Activated CD8-positive, alpha-beta memory T cell treated with anti-CD3 and anti-CD28 coated beads, Interleukin-2, amount 50 U/mL, for 1 hour (primary cell): ENCODE measurements around the gene OTOP3.

Experiments
- DNase-seq: peaks from one replicate; pipeline ENCODE4 v3.0.0-alpha.2; 2020; ENCODE audit errors: extremely low read depth

OTOP3 gene

DNA sequence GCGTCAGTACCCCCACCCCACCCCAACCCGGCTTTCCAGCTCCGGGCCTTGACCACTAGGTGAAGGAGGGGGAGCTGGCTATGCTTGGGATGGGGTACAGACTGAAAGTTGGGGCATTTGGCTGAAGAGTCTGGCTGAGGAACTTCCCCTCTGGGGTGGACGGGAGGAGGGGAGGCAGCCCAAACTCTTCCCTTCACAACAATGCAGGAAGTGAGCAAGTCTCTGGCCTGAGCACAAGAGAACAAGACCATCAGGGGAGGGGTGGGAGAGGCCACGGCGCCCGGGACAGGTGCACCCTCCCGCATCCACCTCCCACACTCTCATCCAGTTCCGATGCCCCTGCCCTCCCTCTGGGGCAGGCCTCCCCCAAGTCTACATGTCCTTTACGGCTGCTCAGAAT is 18.3 kb upstream of the OTOP3 start:
- DNase-seq, result no peak

DNA sequence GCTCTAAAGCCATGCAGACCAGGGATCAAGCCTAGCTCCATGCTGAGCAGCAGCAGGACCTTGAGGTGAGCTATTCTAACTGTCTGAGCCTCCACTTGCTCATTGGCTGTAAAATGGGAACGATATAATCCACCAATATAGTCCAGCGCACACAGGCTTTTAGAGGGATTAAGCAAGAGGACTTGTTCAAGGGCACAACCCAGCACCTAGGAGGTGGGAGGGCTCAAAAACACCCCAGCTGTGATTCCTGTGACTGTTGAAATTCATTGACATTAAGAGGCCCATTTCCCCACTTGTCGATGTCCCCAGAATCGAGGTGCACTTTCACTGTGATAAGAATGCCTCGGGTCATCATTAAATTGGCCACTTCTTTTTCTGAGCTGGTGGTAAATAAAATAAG is 16.8 kb upstream of the OTOP3 start:
- no peak for DNase-seq

DNA sequence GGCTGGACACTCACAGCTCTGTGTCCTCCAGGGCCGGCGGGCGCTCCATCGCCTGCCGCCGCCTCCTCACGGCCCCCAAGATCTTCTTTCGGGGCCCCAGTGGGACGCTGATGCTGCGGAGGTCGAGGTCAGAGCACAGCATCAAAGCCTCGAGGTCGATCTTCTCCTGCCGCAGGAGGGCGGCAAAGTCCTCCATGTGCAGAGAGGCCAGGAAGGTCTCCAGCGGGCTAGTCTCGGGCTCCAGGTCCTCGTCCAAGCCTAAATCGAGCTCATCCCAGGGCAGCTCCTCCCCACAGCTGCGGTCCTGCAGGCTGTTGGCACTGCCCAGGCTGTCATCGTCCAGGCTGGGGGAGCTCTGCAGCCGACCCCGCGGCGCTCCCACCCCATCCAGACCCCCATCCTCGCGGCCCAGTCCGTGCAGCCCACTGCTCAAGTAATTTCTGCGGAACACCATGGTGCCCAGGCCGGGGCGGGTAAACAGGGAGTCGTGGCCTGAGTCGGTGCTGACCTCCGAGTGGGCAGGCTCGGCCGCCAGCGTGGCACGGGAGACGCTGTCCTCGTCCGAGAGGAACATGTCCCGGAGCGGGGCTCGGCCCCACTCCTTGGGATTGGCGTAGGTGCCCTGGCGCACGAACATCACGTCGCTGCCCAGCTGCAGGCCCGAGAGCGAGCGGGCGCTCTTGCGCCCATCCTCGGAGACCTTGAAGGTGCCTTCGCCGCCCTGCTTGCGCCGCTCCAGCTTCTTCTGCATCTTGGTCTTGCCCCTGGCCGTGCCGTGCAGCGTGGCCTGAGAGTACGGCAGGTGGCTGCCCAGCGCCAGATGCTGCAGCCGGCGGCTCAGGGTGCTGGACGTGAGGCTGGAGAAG is 16.0 kb upstream of the OTOP3 start:
- DNase-seq, result no peak

DNA sequence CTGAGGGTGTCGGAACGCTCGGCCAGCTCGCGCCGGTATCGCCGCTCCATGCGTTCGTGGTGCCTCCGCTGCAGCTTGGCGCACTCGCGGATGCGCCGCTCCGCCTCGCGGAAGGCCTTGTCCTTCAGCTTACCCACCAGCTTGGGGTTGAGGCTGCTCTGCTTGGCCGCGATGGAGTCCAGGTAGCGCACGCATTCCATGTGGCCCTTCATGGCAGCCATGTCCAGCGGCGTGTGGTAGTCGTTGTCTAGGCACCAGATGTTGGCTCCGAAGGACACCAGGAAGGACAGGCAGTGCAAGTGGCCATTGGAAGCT is 15.4 kb upstream of the OTOP3 start:
- DNase-seq, result no peak

DNA sequence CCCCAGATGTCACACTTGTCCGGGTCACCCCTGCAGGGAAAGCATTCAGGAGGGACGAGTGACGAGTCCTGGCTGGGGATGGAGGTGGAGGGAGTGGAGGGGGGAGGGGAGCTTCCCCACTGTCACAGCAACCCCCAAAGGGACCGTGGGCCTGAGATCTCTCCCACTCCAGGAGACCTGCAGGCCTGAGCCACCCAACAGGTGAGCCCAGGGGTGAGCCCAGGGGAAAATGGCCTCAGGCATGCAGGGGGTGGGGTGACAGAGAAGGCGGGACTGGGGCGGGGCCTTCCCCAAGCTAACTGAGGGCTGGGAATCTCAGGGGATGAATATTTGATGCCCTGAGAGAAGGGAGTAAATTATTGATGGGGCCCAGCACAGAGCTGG is 15.1 kb upstream of the OTOP3 start:
- DNase-seq, result no peak

DNA sequence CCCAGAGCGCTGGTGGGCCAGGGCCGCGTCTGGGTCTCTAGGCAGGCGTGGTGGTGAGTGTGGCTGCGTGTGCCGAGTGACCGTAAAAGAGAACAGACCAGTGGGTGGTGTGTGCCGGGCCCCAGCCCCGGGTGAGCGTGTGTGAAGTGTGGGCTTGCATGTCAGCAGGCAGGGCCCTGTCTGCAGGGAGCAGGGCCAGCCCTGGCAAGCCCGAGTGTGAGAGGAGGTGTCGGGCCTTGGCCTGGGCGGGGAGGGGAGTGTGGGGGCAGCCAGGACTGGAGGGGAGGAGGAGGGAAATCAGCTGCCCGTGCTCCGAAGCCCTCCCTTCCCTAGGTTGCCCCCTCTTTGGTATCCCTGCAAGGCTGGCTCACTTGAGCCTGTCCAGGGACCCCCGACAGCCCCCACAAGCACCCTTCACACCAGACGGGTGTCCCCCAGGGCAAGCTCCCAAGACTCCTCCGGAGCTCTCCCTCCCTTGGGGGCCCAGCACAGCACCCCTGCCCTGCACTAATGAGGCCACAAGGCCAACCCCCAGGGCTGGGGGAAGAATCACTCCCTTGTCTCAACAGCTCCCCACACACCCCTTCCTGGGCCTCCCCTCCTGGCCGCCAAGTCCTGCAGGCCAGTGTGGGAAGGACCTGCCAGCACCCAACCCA is 14.5 kb upstream of the OTOP3 start:
- no peak for DNase-seq

DNA sequence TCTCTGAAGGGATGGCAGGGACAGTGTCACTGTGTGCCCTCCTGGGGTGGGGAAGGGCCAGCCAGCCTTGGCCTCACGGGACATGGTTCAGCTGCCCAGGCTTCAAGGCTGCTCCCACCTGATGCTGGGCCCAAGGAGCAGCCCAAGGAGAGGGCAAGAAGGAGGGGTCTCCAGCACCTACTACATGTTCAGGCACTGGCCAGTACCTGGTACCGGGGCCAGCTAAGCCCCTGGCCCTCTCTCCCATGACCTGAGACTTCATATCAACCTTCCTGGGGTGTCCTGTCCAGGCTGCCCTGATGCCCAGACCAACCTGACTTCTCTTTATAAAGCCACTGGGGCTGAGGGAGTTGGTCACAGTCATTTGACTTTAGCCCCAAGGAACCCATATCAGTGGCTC is 13.9 kb upstream of the OTOP3 start:
- DNase-seq, result no peak

DNA sequence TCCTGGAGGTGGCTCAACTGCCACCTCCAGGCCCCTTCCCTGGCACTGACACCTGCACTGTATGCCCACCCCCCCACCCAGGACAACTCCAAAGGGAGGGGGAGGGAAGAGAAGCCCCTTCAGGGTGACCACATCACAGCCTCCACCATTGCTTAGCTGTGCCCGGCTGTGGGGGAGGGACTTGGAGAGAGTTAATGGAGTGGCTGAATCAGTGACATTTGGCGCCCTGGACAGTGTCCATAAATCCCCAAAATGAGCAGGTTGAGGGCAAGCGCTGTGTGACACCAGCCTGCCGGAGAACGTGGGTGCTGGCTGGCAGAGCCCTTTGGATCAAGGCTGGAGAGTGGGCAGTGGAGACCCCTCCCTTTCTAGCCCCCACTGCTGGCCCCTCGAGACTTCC is 13.5 kb upstream of the OTOP3 start:
- DNase-seq, result no peak

DNA sequence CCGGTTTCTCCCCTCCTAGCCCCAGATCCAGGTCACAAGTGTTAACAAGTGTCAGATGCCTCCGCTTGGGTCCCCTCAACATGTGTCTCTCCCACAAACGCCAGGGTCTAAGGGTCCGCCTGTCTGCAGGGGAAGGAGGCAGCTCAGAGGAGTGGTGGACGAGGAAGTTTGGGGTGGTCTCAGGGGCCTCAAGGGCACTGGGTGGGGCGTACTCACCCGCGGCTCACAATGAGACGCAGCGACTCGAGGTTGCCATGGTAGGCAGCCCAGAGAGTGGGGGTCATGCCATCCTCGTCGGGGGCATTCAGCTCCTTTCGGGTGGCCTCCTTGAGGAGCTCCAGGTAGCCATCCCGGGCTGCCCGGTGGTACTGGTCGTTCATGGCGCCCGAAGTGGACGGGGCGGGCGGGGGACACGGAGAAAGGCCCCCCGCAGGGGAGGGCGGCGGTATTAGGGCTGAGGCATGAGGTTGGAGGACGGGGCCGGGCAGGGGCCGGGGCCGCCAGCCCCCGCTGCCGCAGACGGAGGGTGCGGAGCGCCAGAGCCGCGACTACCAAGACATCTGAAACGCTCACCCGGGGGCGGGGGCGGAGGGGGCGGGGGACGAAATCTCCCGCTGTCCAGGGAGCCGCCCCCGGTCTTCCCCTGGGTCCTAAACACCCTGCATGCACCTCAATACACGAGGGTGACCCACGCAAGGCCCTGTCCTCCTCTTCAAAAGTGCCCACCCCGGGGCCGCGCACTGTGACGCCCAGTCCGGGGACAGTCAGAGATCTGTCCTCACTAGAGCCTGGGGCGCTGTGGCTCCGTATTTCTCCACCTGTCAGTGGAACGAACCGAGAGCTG is 12.8 kb upstream of the OTOP3 start, which contains the start of gene USH1G:
TSS of gene USH1G (minus strand) at position 562 of the 844 bp plus-strand sequence. CDS start at position 380, 182 bp downstream.
- DNase-seq, result no peak

DNA sequence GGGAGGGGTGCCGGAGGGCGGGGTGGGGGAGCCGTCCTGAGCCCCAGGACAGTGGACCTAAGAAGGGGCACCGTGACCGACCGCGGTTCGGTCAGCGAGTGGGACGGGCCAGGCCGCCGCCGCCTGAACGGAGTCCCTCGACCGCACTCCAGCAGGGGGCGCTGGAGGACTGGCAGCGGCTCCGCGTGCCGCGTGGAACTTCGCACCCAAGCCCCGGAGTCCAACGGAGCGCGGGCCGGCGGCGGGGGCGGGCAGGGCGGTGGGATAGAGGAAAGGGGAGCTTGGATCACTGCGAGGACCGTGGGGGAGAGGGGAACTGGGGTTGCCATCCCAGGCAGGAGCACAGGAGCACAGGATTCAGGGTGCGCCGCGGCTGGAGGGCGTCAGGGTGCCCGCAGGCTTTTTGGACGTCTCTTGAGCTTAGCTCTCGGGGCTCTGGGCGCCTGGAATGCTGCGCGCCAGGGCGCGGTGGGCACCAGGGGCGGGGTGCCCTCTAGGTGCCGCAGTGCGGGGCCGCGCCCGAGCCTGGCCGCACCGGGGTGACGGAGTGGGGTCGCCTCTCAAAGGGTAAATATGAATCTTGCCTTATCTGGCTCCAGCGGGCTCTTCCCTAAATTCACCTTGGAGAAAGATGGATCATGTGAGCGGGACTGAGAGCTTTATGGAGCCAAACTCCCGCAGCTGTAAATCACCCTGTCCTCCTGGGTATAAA is 12.0 kb upstream of the OTOP3 start:
- peak; percentile 17 for DNase-seq

DNA sequence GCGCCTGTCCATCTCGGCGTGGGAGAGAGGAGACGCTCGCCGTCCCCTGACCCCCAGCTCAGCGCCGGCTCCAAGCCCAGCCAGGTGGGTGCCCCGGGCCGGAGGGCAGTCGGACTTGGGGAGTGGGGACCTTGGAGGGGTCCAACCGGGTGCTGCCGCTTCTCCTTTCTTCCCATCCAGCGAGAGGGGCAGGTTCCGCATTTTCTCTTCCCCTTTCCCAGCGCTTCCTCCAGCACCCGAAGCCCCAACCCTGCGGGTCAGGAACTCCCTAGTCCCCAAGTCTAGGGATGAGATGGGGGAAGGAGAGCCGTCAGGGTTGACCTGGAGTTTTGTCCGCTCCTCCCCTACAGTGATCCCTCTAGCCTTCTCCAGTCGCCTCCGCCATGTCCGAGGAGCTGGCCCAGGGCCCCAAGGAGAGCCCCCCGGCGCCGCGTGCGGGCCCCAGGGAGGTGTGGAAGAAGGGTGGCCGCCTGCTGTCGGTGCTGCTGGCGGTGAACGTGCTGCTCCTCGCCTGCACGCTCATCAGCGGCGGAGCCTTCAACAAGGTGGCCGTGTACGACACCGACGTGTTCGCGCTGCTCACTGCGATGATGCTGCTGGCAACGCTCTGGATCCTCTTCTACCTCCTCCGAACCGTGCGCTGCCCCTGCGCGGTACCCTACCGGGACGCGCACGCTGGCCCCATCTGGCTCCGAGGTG is 11.3 kb upstream of the OTOP3 start, which contains the start of gene OTOP2:
TSS of gene OTOP2 (plus strand) at position 24 of the 699 bp plus-strand sequence. CDS start at position 384, 360 bp downstream.
- DNase-seq, result no peak

DNA sequence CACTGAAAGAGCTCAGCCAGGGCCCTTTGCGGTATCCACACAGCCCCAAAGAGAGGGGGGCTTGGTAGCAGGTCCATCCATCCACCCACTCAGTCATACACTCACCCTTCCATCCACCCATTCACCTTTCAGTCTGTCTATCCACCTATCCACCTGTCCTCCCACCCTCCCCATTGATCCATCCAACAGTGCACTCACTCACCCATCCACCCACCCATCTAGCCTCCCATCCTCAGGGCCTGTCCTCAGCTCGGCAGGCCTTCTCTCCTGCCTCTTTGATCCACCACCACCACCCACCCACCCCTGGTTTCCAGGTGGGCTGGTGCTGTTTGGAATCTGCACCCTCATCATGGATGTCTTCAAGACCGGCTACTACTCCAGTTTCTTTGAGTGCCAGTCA is 10.5 kb upstream of the OTOP3 start:
- no peak for DNase-seq

DNA sequence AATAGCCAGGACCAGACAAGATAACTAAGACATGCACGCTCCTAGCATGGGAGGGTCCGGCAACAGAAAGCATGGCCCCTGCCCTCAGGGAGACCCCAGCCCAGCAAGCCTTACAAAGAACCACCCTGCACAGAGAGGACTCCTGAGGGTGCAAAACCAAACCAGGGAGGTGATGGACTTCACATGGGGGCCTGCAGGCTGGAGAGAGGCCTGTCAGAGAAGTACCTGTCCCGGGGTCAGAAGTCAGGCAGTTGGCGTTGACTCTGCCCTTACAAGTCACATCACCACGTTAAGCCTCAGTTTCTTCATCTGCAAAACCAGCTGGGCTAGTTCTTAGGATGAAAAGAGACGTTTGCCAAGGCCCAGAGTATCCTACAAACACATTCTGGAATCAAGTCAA is 6.9 kb upstream of the OTOP3 start:
- DNase-seq, result no peak

DNA sequence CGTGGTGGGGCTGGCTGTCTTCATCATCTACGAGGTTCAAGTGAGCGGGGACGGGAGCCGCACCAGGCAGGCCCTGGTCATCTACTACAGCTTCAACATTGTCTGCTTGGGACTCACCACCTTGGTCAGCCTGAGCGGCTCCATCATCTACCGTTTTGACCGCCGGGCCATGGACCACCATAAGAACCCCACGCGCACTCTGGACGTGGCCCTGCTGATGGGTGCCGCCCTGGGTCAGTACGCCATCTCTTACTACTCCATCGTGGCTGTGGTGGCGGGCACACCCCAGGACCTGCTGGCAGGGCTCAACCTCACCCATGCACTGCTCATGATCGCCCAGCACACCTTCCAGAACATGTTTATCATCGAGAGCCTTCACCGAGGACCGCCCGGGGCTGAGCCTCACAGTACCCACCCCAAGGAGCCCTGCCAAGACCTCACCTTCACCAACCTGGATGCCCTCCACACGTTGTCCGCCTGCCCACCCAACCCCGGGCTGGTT is 5.1 kb upstream of the OTOP3 start:
- DNase-seq, result no peak

DNA sequence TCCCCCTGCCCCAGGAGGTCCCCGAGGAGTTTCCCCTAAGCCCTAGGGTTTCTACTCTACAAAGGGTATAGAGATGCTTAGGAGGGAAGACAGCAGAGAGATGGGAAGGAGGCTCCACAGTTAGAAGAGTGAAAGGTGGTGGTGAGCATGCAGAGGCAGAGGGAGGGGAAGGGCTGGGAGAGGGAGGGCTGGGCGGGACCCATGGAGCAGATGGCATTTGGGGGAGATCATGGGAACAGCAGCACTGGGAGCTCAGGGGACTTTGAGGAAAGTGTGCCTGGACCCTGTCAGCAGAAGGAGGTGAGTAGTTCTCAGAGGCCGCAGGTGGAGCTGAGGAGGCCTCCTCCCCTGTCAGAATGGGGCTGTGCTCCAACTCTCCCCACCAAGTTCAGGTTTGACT is 650 bp upstream of the OTOP3 start:
- no peak for DNase-seq

DNA sequence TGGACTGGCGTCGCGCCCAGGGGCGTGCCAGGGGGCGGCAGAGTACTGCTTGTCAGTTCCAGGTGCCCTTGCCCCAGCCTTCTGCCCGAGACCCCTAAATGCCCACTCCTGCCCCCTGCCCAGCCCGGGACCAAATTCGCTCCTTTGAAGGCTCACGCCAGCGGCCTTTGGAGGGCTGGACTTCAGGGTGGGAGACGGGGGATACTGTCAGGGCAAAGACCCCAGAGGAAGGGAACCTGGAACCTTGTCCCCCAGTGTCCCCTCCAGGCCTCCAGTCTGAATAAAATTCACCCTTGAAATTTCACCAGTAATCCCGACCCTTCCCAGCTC is 737 bp downstream of the OTOP3 start:
- DNase-seq, result no peak

DNA sequence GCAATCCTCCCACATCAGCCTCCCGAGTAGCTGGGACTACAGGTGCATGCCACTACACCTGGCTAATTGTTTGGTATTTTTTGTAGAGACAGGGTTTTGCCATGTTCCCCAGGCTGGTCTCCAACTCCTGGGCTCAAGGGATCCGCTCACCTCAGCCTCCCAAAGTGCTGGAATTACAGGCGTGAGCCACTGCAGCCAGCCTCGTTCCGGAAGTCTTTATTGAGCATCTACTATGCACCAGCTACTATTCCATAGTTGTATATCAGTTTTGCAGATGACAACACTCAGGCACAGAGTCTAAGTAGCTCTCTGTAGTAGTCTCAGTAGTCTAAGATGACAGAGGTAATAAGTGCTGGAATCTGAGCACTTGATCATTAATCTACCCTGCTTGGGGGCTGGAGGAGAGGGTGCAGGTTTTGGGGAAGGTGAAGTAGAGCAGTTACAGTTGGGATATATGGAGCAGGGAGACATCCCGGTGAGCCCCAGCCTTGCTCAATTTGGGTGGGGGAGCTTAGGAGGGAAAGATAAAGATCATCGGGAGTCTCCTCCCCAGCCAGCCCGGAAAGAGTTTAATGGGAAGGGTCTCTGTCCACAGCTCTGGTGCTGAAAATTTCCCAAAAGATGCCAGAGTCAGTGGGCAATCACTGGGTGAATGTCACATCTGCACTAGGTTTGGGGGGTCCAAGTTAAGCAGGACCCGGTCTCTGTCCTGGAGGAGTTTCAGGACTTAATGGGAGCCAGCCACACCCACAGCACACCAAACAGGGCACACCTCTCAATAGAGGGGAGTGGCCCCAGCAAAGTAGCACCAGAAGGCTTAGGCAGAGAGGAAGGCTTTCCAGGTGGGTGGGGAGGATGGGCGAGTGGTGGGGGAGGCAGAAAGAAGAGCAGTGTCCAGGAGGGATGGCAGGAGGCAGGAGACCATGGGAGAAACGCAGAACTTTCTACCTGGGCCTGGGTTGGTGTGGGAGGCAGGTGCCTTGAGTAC is 1.7 kb downstream of the OTOP3 start:
- no peak for DNase-seq

DNA sequence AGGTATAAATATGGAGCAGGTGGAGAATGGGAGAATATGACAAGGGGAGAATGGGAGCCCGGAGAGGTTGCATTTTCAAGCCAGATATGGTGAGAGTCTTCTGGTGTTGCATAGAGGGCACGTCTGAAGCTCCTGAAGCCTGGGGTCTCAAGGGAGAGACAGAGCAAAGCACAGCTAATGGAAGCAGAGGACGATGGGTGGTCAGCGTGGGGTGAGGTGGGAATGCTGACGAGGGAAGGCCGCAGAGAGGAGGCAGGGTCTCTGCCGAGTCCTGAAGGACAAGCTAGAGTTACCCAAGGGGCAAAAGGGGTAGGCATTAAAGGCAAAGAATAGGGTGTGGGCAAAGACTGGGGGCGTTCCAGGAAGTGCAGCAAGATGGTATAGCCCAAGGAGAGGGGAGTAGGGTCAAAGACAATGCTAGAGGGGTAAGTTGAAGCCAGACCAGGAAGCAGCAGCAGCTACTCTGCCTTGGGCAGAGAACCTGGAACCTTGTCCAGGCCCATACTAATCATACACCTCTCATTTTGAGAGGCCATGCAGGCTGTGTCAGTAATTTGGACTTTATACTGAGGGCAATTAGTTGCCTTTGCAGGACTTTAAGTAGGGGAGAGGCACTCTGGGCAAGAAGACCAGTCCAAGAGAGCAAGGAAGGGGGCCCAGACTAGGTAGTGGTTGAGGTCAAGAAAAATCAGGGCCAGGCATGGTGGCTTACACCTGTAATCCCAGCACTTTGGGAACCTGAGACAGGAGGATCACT is 2.7 kb downstream of the OTOP3 start:
- DNase-seq, result no peak

DNA sequence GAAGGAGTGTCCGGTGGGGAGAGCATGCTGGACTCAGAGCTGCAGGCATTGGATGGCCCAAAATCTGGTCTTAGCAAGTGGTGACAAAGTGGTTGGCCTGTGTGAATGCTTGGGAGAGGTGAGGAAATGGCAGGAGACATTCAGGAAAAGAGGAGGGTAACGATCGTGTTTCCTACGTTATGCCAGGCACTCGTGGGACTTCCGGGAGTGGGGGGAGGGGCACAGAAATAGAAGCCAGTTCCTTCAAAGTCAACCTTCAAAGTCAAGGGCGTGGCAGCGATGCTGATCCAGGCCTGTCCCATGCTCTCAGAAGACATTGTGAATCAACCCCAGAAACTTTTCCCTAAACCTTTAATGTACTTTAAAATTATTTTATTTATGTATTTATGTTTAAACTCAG is 3.8 kb downstream of the OTOP3 start:
- DNase-seq, result no peak
